HepG2 (cell line): Measurements from ENCODE around the gene KCNK15. TPM values are rescaled to one million over a fixed set of nuclear protein-coding genes. Genes with fewer than 3 reads are reported as not detected.
A peak's percentile ranks its signal among the peaks of the same experiment; 100 is the strongest.

ENCODE experiments used
- ATF1 ChIP-seq: IDR thresholded peaks from 2 replicates; pipeline ENCODE4 v1.6.1; 2016; ENCODE audit warnings: mild to moderate bottlenecking, control low read depth
- CHCHD3 ChIP-seq: sonication (generic); formaldehyde crosslinking; IDR thresholded peaks from 2 replicates; pipeline ENCODE4 v1.8.0; 2022; ENCODE audit warnings: mild to moderate bottlenecking, missing genetic modification reagents, moderate library complexity
- CREB1 ChIP-seq, 2 experiments: fragments of 450-650 bp in 1 of 2; IDR thresholded peaks; 2 replicates each; pipeline ENCODE4 v1.6.1; 2016 to 2017; ENCODE audit warnings: control low read depth in 1 of 2, mild to moderate bottlenecking in 1 of 2, missing compliant biosample characterization in 1 of 2, missing genetic modification characterization in 1 of 2
- DPF2 ChIP-seq: sonication (generic); formaldehyde crosslinking; IDR thresholded peaks from 2 replicates; pipeline ENCODE4 v1.4.0; 2020; ENCODE audit warnings: mild to moderate bottlenecking, low read depth, missing genetic modification reagents, borderline replicate concordance
- DZIP1 ChIP-seq: sonication (generic); formaldehyde crosslinking; IDR thresholded peaks from 2 replicates; pipeline ENCODE4 v1.5.0; 2020; ENCODE audit warnings: mild to moderate bottlenecking, missing genetic modification reagents
- GPN1 ChIP-seq: sonication (generic); formaldehyde crosslinking; IDR thresholded peaks from 2 replicates; pipeline ENCODE4 v1.5.1; 2020; ENCODE audit warnings: missing genetic modification reagents, borderline replicate concordance
- MIER2 ChIP-seq: IDR thresholded peaks from 2 replicates; pipeline ENCODE4 v1.6.1; 2016; ENCODE audit warnings: missing biosample characterization, missing genetic modification reagents
- ZNF282 ChIP-seq: fragments of 450-650 bp; IDR thresholded peaks from 2 replicates; pipeline ENCODE4 v1.6.1; 2018; ENCODE audit not compliant: partially characterized antibody
- ZNF407 ChIP-seq: sonication (generic); formaldehyde crosslinking; IDR thresholded peaks from one replicate; pipeline ENCODE4 v1.5.1; 2020; ENCODE audit warnings: mild to moderate bottlenecking, missing genetic modification reagents; ENCODE audit errors: not compliant biosample characterization
- ZNF710 ChIP-seq: sonication (generic); formaldehyde crosslinking; IDR thresholded peaks from 2 replicates; pipeline ENCODE4 v1.5.0; 2020; ENCODE audit warnings: mild to moderate bottlenecking, missing genetic modification reagents, borderline replicate concordance
- ZNF839 ChIP-seq: sonication (generic); formaldehyde crosslinking; IDR thresholded peaks from 2 replicates; pipeline ENCODE4 v1.4.0; 2020; ENCODE audit warnings: missing genetic modification reagents, mild to moderate bottlenecking, borderline replicate concordance
- polyA plus RNA-seq, 8 experiments: library from polyadenylated mRNA; depleted of rRNA in 3 of 8; stranded (reverse) in 7 of 8; unstranded in 1 of 8; fragments of >200 nt; fragmentation: Illumina TruSeq in 4 of 8; extraction: Trizol in 4 of 8; gene quantifications; 2 replicates each; pipeline versions ENCODE4 v1.2.1 to v1.2.3, GENCODE V29; 2011 to 2016; ENCODE audit warnings: low read depth in 4 of 8, missing spikeins in 1 of 8, mixed read lengths in 1 of 8; ENCODE audit not compliant: insufficient read depth in 1 of 8
- total RNA-seq, 5 experiments: library from RNA; depleted of rRNA; stranded (reverse); fragments of >200 nt; fragmentation: Illumina TruSeq; extraction: Trizol; gene quantifications; 2 replicates each; pipeline ENCODE4 v1.2.3, GENCODE V29; 2016; ENCODE audit warnings: low read depth in 1 of 5
- TF ChIP-seq, protein P1 (sequence below): sonication (generic); formaldehyde crosslinking; IDR thresholded peaks from 2 replicates; pipeline ENCODE4 v1.4.0; 2020; ENCODE audit warnings: mild to moderate bottlenecking, missing genetic modification reagents
- TF ChIP-seq, protein P2 (sequence below): sonication (generic); formaldehyde crosslinking; IDR thresholded peaks from 2 replicates; pipeline ENCODE4 v1.9.0; 2021; ENCODE audit warnings: missing genetic modification reagents, mild to moderate bottlenecking, borderline replicate concordance

Gene KCNK15
- total and polyA plus RNA-seq, 2 of the 13 experiments (the other 11 are each of a cell fraction or from before 2014, with no cell fraction given) = 0.03 TPM; not detected in 1

DNA sequence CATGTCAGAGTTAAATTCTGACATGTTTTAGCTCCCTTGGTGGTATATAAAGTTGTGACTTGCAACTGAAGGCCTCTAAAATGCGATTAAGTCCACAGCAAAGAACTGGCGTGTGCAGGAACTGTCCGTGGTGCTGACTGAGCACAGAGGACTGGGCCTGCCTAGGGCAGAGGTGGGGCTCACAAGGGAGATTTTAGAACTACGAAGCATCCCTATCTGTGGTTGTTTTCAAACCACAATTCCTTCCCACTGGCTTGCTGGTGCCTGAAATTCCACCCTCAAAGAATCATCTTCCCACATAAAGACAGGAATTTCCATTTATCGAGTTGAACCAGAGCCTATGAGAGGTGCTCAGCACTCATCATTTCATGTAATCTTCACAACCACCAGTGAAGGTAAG, 34.6 kb downstream of the KCNK15 start (continued):
- TF ChIP-seq DZIP1 (CRISPR knock-in tag) (no peak), MIER2 (peak; percentile 99), ZNF839 (CRISPR knock-in tag) (no peak), GPN1 (CRISPR knock-in tag) (no peak), ZNF282 (no peak), CHCHD3 (CRISPR knock-in tag) (peak; percentile 79), CREB1 (IDR thresholded peaks at IDR 0.05) (no peak), CREB1 (CRISPR knock-in tag; IDR thresholded peaks at IDR 0.05) (no peak), DPF2 (no peak), ZNF710 (CRISPR knock-in tag) (no peak), ZNF407 (CRISPR knock-in tag) (no peak), ATF1 (no peak)
- TF ChIP-seq, protein P1, sequence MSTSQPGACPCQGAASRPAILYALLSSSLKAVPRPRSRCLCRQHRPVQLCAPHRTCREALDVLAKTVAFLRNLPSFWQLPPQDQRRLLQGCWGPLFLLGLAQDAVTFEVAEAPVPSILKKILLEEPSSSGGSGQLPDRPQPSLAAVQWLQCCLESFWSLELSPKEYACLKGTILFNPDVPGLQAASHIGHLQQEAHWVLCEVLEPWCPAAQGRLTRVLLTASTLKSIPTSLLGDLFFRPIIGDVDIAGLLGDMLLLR (CRISPR knock-in tag) = no peak
- TF ChIP-seq, protein P2, sequence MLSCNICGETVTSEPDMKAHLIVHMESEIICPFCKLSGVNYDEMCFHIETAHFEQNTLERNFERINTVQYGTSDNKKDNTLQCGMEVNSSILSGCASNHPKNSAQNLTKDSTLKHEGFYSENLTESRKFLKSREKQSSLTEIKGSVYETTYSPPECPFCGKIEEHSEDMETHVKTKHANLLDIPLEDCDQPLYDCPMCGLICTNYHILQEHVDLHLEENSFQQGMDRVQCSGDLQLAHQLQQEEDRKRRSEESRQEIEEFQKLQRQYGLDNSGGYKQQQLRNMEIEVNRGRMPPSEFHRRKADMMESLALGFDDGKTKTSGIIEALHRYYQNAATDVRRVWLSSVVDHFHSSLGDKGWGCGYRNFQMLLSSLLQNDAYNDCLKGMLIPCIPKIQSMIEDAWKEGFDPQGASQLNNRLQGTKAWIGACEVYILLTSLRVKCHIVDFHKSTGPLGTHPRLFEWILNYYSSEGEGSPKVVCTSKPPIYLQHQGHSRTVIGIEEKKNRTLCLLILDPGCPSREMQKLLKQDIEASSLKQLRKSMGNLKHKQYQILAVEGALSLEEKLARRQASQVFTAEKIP = no peak
